K562 (cell line): ENCODE data around the gene POLR3K. TPM values are rescaled to one million over a fixed set of nuclear protein-coding genes. Genes with fewer than 3 reads are reported as not detected.

Experiments used
- ATAC-seq: fragments of 200-7000 bp; cut with Tn5 transposase; 3 replicates; pipeline ENCODE4 v1.9.1; 2020; ENCODE audit warnings: moderate library complexity
- BruUV-seq: library from RNA; stranded (reverse); fragments of 400-500 nt; replicated peaks from 2 replicates; lab custom pipeline; 2021; lab: Mats Ljungman, UMichigan
- CTCF ChIA-PET: fragments of 300-600 bp; formaldehyde crosslinking; extraction: SDS; loops from one replicate; lab custom pipeline; 2021; ENCODE audit warnings: low intra/inter-chr PET ratio; lab: Yijun Ruan, JAX
- POLR2A ChIA-PET: fragments of 300-600, 350-650 bp; sonication (Branson Sonifier 250); formaldehyde crosslinking; extraction: SDS; loops from one replicate; lab custom pipeline; 2021; ENCODE audit warnings: antibody characterized with exemption, inconsistent platforms; lab: Yijun Ruan, JAX
- DNase-seq, 4 experiments: peaks; one replicate each; pipeline versions ENCODE4 v3.0.0 to v3.0.0-alpha.2; 2011 to 2018; ENCODE audit warnings: low spot score in 3 of 4, mixed read lengths in 3 of 4; ENCODE audit errors: extremely low read depth in 1 of 4
- FAIRE-seq: peaks from 2 replicates; lab custom pipeline; 2011; peaks lifted over from hg19 to GRCh38; lab: Jason Lieb, UNC
- H2AFZ ChIP-seq: 2 replicates; pipeline ENCODE4 v1.6.0; 2011; ENCODE audit warnings: low read depth, low read length, control low read depth, inconsistent platforms
- H3K27ac ChIP-seq: fragments of 200-600 bp; 3 replicates; pipeline ENCODE4 v1.8.0; 2011; ENCODE audit warnings: low read depth, mild to moderate bottlenecking, control low read depth, inconsistent platforms, low read length, moderate library complexity, mixed read lengths; ENCODE audit errors: extremely low read depth
- H3K27me3 ChIP-seq, 2 experiments: fragments of 300-600 bp in 1 of 2; 2 replicates in 1 of 2; 3 replicates in 1 of 2; pipeline versions ENCODE4 v1.6.0 to v1.8.0; 2011; ENCODE audit warnings: inconsistent platforms in 2 of 2, low read length in 2 of 2, mild to moderate bottlenecking in 1 of 2, mixed read lengths in 1 of 2, moderate library complexity in 1 of 2; ENCODE audit not compliant: control insufficient read depth in 2 of 2, insufficient read depth in 2 of 2
- H3K36me3 ChIP-seq: fragments of 300-600 bp; 3 replicates; pipeline ENCODE4 v1.8.0; 2011; ENCODE audit warnings: mild to moderate bottlenecking, low read length, inconsistent platforms; ENCODE audit not compliant: control insufficient read depth, insufficient read depth
- H3K4me1 ChIP-seq, 2 experiments: fragments of 200-600 bp in 1 of 2; replicated peaks in 1 of 2; 2 replicates in 1 of 2; 3 replicates in 1 of 2; pipeline versions ENCODE4 v1.5.1 to v1.8.0; 2011; ENCODE audit warnings: inconsistent platforms in 2 of 2, low read length in 2 of 2, mild to moderate bottlenecking in 1 of 2, mixed read lengths in 1 of 2, moderate library complexity in 1 of 2; ENCODE audit not compliant: control insufficient read depth in 2 of 2, insufficient read depth in 2 of 2
- H3K4me2 ChIP-seq: 2 replicates; pipeline ENCODE4 v1.6.1; 2011; ENCODE audit warnings: low read length, control low read depth, inconsistent platforms, mixed read lengths; ENCODE audit not compliant: insufficient read depth
- H3K4me3 ChIP-seq: fragments of 200-600 bp; sonication (generic), shearing (Covaris generic); 2 replicates; pipeline ENCODE4 v1.5.1; 2016; ENCODE audit warnings: control low read depth, inconsistent platforms
- H3K79me2 ChIP-seq: fragments of 200-600 bp; 3 replicates; pipeline ENCODE4 v1.8.0; 2011; ENCODE audit warnings: low read length, inconsistent platforms; ENCODE audit not compliant: control insufficient read depth, insufficient read depth
- H3K9ac ChIP-seq, 2 experiments: 2 replicates each; pipeline versions ENCODE4 v1.6.0 to v1.6.1; 2011; ENCODE audit warnings: low read depth in 2 of 2, low read length in 2 of 2, control low read depth in 1 of 2, inconsistent platforms in 1 of 2, mild to moderate bottlenecking in 1 of 2, mixed read lengths in 1 of 2; ENCODE audit not compliant: insufficient read depth in 1 of 2
- H3K9me1 ChIP-seq: one replicate; pipeline ENCODE4 v1.6.0; 2011; ENCODE audit warnings: inconsistent platforms, mild to moderate bottlenecking, low read length, moderate library complexity; ENCODE audit not compliant: control insufficient read depth, insufficient read depth
- H3K9me3 ChIP-seq: replicated peaks from 2 replicates; pipeline ENCODE4 v1.5.1; 2011; ENCODE audit warnings: low read depth, low read length, inconsistent platforms; ENCODE audit not compliant: control insufficient read depth, insufficient read depth
- H4K20me1 ChIP-seq: replicated peaks from 2 replicates; pipeline ENCODE4 v1.6.1; 2011; ENCODE audit warnings: low read length, inconsistent platforms, mixed read lengths; ENCODE audit not compliant: control insufficient read depth, insufficient read depth
- CBX1 ChIP-seq: sonication (generic); IDR thresholded peaks from 2 replicates; pipeline ENCODE4 v1.6.1; 2016; ENCODE audit warnings: antibody characterized with exemption, low read depth, mild to moderate bottlenecking
- HNRNPK ChIP-seq: fragments of 200-400 bp; formaldehyde crosslinking; IDR thresholded peaks from one replicate; pipeline ENCODE4 v1.6.1; 2018; ENCODE audit warnings: mild to moderate bottlenecking, low read depth, low read length; ENCODE audit not compliant: poor library complexity, severe bottlenecking
- KLF10 ChIP-seq: fragments of 250-450 bp; sonication (Bioruptor Pico); IDR thresholded peaks from 2 replicates; pipeline ENCODE4 v1.6.1; 2021; ENCODE audit warnings: matching md5 sums
- PHF20 ChIP-seq: fragments of 450-650 bp; IDR thresholded peaks from 2 replicates; pipeline ENCODE4 v1.6.1; 2018; ENCODE audit not compliant: partially characterized antibody
- RHOXF2B ChIP-seq: fragments of 250-450 bp; sonication (Bioruptor Pico); conservative IDR thresholded peaks from 2 replicates; pipeline ENCODE4 v1.5.1; 2021
- SMAD2 ChIP-seq: fragments of 150-350 bp; IDR thresholded peaks from 2 replicates; pipeline ENCODE4 v1.6.1; 2014; ENCODE audit warnings: low read depth, mild to moderate bottlenecking, low read length
- SMARCA5 ChIP-seq: fragments of 450-650 bp; IDR thresholded peaks from 2 replicates; pipeline ENCODE4 v1.6.1; 2016
- SRF ChIP-seq, 2 experiments: fragments of 250-450, 450-650 bp in 1 of 2; sonication (Bioruptor Pico) in 1 of 2; sonication (generic) in 1 of 2; formaldehyde crosslinking; IDR thresholded peaks; 2 replicates each; pipeline versions ENCODE4 v1.5.0 to v1.5.1; 2020 to 2022; ENCODE audit warnings: mild to moderate bottlenecking in 1 of 2, missing genetic modification reagents in 1 of 2
- TAF7 ChIP-seq: fragments of 450-650 bp; IDR thresholded peaks from 2 replicates; pipeline ENCODE4 v1.6.1; 2016; ENCODE audit warnings: missing genetic modification characterization, missing compliant biosample characterization
- ZNF445 ChIP-seq: fragments of 250-450 bp; sonication (Bioruptor Pico); IDR thresholded peaks from 2 replicates; pipeline ENCODE4 v1.4.0; 2020; ENCODE audit warnings: low read depth, mild to moderate bottlenecking, moderate library complexity
- ZNF75A ChIP-seq: fragments of 450-650 bp; formaldehyde crosslinking; IDR thresholded peaks from 2 replicates; pipeline ENCODE4 v1.4.0; 2020; ENCODE audit warnings: mild to moderate bottlenecking
- WGBS: fragments of 100-300 bp; shearing (Covaris generic); methylation state at CpG from one replicate; pipeline ENCODE4 v1.1.6; 2016; ENCODE audit warnings: low coverage, mixed read lengths; ENCODE audit not compliant: insufficient coverage; ENCODE audit errors: missing lambda C conversion rate; 5-methylcytosine and 5-hydroxymethylcytosine counted together
- in situ Hi-C: fragments of 300-500 bp; cut with MboI; formaldehyde crosslinking; loops from 4 replicates; pipeline ENCODE4 v1.15.0; 2018; ENCODE audit warnings: inconsistent platforms, mixed read lengths
- intact Hi-C: fragments of 100-400 bp; cut with micrococcal nuclease; formaldehyde crosslinking; loops from 2 replicates; pipeline ENCODE4 v1.14.2; 2022
- polyA plus RNA-seq, 8 experiments: library from polyadenylated mRNA; depleted of rRNA in 4 of 8; stranded (reverse) in 5 of 8; unstranded in 3 of 8; fragments of >200 nt; fragmentation: Nextera tagmentation in 2 of 8; fragmentation: Illumina TruSeq in 1 of 8; extraction: Ambion mirVana in 2 of 8; extraction: Trizol in 1 of 8; gene quantifications; 2 replicates each; pipeline versions ENCODE4 v1.2.1 to v1.2.3, GENCODE V29; 2011 to 2014; ENCODE audit warnings: inconsistent platforms in 1 of 8, missing spikeins in 1 of 8
- total RNA-seq, 7 experiments: library from RNA; depleted of rRNA in 6 of 7; stranded (reverse); fragments of >200 nt in 6 of 7; fragmentation: Illumina TruSeq in 2 of 7; extraction: Trizol in 2 of 7; gene quantifications; 2 replicates each; pipeline versions ENCODE4 v1.2.1 to v1.2.3, GENCODE V29; 2011 to 2021; ENCODE audit warnings: low replicate concordance in 1 of 7
- TF ChIP-seq, protein P1 (sequence below): fragments of 450-650 bp; IDR thresholded peaks from 2 replicates; pipeline ENCODE4 v1.6.1; 2016; ENCODE audit warnings: missing biosample characterization, missing genetic modification characterization
- TF ChIP-seq, protein P2 (sequence below): fragments of 250-450 bp; sonication (Bioruptor Pico); IDR thresholded peaks from 2 replicates; pipeline ENCODE4 v1.4.0; 2020; ENCODE audit warnings: mild to moderate bottlenecking, moderate library complexity, borderline replicate concordance

Gene POLR3K
- total and polyA plus RNA-seq, 9 of the 15 experiments (the other 6 are each of a cell fraction or from before 2014, with no cell fraction given), result 42.1 to 315 (median 86.7) TPM

DNA sequence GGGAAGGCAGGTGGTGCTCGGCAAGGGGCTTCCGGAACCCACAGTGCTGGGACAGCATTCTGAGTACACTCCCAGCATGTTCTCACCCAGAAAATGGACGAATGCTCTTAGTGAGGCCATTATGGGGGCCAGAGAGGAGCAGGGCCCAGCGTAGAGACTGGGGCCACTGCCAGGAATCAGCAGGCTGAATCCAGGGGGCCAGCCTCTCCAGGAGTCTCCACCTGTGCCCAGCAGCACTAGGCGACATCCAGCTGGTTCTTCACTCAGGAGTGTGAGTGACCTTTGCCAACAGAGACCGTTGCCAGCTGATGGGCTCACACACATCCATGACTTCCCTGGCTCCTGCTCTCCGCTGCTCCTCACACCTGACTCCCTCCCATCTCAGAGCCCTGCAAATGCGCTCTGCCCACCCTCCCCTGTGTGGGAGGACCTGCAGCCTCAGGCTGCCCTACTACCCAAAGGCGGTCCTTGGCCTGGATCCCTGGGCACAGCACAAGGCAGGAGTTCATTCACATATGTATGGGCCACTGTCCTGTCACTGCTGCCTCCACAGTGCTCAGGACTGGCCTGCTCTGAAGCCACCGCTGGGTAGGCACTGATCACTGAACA, 13.9 kb upstream of the POLR3K start:
- H3K9me3 ChIP-seq, result no peaks in the 10 kb centered on the region
- no peak overlapping the region for H3K4me2 ChIP-seq
- H4K20me1 ChIP-seq, result peaks cover 10% of the 10 kb centered on the region
- no peak for ATAC-seq
- H3K4me3 ChIP-seq, result no peak overlapping the region
- intact Hi-C loops, result no loop called here
- in situ Hi-C loops, result no loop called here
- TF ChIP-seq KLF10 (CRISPR knock-in tag) (no peak), TAF7 (tag) (no peak), PHF20 (no peak), ZNF445 (CRISPR knock-in tag) (no peak), CBX1 (no peak), HNRNPK (no peak), SRF (CRISPR knock-in tag; IDR thresholded peaks at IDR 0.05) (no peak), SMAD2 (no peak), SMARCA5 (no peak), RHOXF2B (CRISPR knock-in tag) (no peak), ZNF75A (no peak)
- TF ChIP-seq, protein P1, sequence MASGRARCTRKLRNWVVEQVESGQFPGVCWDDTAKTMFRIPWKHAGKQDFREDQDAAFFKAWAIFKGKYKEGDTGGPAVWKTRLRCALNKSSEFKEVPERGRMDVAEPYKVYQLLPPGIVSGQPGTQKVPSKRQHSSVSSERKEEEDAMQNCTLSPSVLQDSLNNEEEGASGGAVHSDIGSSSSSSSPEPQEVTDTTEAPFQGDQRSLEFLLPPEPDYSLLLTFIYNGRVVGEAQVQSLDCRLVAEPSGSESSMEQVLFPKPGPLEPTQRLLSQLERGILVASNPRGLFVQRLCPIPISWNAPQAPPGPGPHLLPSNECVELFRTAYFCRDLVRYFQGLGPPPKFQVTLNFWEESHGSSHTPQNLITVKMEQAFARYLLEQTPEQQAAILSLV, result no peak
- TF ChIP-seq, protein P2, sequence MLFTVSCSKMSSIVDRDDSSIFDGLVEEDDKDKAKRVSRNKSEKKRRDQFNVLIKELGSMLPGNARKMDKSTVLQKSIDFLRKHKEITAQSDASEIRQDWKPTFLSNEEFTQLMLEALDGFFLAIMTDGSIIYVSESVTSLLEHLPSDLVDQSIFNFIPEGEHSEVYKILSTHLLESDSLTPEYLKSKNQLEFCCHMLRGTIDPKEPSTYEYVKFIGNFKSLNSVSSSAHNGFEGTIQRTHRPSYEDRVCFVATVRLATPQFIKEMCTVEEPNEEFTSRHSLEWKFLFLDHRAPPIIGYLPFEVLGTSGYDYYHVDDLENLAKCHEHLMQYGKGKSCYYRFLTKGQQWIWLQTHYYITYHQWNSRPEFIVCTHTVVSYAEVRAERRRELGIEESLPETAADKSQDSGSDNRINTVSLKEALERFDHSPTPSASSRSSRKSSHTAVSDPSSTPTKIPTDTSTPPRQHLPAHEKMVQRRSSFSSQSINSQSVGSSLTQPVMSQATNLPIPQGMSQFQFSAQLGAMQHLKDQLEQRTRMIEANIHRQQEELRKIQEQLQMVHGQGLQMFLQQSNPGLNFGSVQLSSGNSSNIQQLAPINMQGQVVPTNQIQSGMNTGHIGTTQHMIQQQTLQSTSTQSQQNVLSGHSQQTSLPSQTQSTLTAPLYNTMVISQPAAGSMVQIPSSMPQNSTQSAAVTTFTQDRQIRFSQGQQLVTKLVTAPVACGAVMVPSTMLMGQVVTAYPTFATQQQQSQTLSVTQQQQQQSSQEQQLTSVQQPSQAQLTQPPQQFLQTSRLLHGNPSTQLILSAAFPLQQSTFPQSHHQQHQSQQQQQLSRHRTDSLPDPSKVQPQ (CRISPR knock-in tag), result no peak
- 65% methylated on average over 10 of the region's 10 CpGs for WGBS
- peaks cover 0 to 63% of the 10 kb centered on the region in 2 experiments; a peak in 3 of 5 replicates for H3K4me1 ChIP-seq
- no peak for FAIRE-seq
- POLR2A ChIA-PET, result interaction anchor here (0.7 to 1.7 kb wide), 3 partner anchors 10 to 583 kb away, joined by 3 to 4 read pairs (median 3); no protein-coding TSS in a partner anchor
- CTCF ChIA-PET, result interaction anchor here (3.4 to 7.3 kb wide), 2 partner anchors 30 to 114 kb away, joined by 41 to 125 read pairs; partner anchors contain the start of gene HBQ1
- no peak overlapping the region for H3K27ac ChIP-seq
- H3K36me3 ChIP-seq, result no peaks in the 10 kb centered on the region
- BruUV-seq, result no TSS peak
- no peaks in the 10 kb centered on the region for H3K79me2 ChIP-seq
- no peak overlapping the region for H2AFZ ChIP-seq
- DNase-seq, result no peak
- no peaks in the 10 kb centered on the region for H3K9me1 ChIP-seq
- H3K27me3 ChIP-seq, result no peaks in the 10 kb centered on the region
- H3K9ac ChIP-seq, result peak overlapping the region in 1 of 2 experiments; percentile 67; a peak in 2 of 4 replicates
